ENCODE data around the gene TSC2.
"Not testable (repeated sequence)": the region's sequence is repeated elsewhere in the genome, so short reads cannot be mapped to it uniquely, and the experiment has no call there.

- not testable (repeated sequence) for TF ChIP-seq POLR2A, POLR2AphosphoS5 (IDR thresholded peaks at IDR 0.05; ENCODE audit: low read depth, low read length)
These were observed 77.1 kb downstream of the TSC2 start for GRCh38 chr16:2124694-2125444.
